ENCODE measurements around the gene PIGP.

The PIGP gene

DNA sequence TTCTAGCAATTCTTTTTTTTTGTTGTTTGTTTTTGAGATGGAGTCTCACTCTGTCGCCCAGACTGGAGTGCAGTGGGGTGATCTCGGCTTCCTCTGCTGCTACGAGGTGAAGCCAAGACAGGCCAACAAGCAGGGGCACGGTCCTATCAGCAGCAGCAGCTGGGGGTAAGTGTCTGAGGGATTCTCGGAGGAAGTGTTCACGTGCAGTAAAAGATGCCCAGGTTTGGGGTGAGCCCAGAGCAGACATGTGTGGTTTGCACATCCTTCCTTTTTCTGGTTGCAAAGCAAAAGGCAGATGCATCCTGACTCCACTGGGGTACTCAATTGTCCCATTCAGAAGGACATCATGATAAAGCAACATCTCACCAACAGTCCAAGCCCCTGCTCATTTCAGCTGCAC, 27.7 kb downstream of the PIGP start:
- H3K4me3 ChIP-seq (ENCODE audit: low read depth, low read length) = no peak overlapping the region
- in situ Hi-C loops (cut with HindIII; ENCODE audit: low sequenced_read_pairs) = no loop called here
- TF ChIP-seq, protein P1, sequence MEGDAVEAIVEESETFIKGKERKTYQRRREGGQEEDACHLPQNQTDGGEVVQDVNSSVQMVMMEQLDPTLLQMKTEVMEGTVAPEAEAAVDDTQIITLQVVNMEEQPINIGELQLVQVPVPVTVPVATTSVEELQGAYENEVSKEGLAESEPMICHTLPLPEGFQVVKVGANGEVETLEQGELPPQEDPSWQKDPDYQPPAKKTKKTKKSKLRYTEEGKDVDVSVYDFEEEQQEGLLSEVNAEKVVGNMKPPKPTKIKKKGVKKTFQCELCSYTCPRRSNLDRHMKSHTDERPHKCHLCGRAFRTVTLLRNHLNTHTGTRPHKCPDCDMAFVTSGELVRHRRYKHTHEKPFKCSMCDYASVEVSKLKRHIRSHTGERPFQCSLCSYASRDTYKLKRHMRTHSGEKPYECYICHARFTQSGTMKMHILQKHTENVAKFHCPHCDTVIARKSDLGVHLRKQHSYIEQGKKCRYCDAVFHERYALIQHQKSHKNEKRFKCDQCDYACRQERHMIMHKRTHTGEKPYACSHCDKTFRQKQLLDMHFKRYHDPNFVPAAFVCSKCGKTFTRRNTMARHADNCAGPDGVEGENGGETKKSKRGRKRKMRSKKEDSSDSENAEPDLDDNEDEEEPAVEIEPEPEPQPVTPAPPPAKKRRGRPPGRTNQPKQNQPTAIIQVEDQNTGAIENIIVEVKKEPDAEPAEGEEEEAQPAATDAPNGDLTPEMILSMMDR (IDR thresholded peaks at IDR 0.05; ENCODE audit: low read depth, low read length) = no peak
- DNase-seq (ENCODE audit: low read depth, low spot score) = no peak

GRCh38 chr21:37044643-37045042, 28.2 kb downstream of the PIGP start:
- DNase-seq (ENCODE audit: low read depth, low spot score) = no peak
- in situ Hi-C loops (cut with HindIII; ENCODE audit: low sequenced_read_pairs) = no loop called here
- H3K4me3 ChIP-seq (ENCODE audit: low read depth, low read length) = no peak overlapping the region
- TF ChIP-seq, protein P1 (IDR thresholded peaks at IDR 0.05; ENCODE audit: low read depth, low read length) = no peak

DNA sequence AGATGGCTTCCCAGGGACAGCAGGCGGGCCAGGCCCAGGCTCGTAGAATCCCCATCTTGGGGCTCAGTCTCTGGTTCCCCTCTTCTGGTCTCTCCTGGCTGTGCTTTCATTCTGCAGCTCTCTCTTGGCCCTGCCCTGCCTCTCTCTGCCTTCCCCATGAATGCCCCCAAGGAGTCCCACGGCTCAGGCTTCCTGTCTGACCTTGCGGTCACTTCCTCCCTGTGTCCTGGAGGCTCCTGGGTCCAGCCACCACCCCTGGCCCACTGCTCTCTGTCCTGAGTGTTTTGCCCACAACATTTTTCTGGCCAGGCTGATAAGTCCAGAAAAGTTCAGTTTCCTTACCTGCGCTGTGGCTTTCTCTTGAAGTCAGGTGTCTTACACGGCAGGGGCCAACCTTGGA, 29.1 kb downstream of the PIGP start:
- TF ChIP-seq, protein P1 (IDR thresholded peaks at IDR 0.05; ENCODE audit: low read depth, low read length) = no peak
- H3K4me3 ChIP-seq (ENCODE audit: low read depth, low read length) = no peak overlapping the region
- in situ Hi-C loops (cut with HindIII; ENCODE audit: low sequenced_read_pairs) = no loop called here
- no peak for DNase-seq (ENCODE audit: low read depth, low spot score)

- in situ Hi-C loops (cut with HindIII; ENCODE audit: low sequenced_read_pairs) = no loop called here
- no peak overlapping the region for H3K4me3 ChIP-seq (ENCODE audit: low read depth, low read length)
- TF ChIP-seq, protein P1 (IDR thresholded peaks at IDR 0.05; ENCODE audit: low read depth, low read length) = no peak
- DNase-seq (ENCODE audit: low read depth, low spot score) = no peak
Observed at GRCh38 chr21:37041706-37042271, 31.1 kb downstream of the PIGP start.

DNA sequence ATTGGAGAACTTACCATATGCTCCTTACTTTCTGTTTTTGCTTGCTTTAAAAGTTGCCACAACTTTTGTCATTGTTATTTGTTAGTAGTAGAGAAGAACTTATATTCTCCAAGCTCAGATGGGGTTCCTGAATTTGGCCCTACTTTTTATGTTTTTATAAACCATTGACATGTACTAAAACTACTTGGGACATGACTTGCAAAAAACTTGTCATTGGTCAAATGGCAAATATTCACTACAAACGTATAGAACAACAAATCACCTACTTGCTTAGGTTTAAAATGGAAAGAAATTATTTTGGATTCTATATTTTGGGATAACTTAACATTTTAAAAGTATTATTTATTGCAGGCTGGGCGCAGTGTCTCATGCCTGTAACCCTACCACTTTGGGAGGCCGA, 32.7 kb downstream of the PIGP start:
- TF ChIP-seq, protein P1 (IDR thresholded peaks at IDR 0.05; ENCODE audit: low read depth, low read length) = no peak
- in situ Hi-C loops (cut with HindIII; ENCODE audit: low sequenced_read_pairs) = no loop called here
- H3K4me3 ChIP-seq (ENCODE audit: low read depth, low read length) = no peak overlapping the region
- DNase-seq (ENCODE audit: low read depth, low spot score) = no peak

GRCh38 chr21:37039411-37040075, 33.3 kb downstream of the PIGP start:
- in situ Hi-C loops (cut with HindIII; ENCODE audit: low sequenced_read_pairs) = no loop called here

More at GRCh38 chr21:37039411-37040075, 33.3 kb downstream of the PIGP start:
- no peak overlapping the region for H3K4me3 ChIP-seq (ENCODE audit: low read depth, low read length)
- DNase-seq (ENCODE audit: low read depth, low spot score) = no peak
- TF ChIP-seq, protein P1 (IDR thresholded peaks at IDR 0.05; ENCODE audit: low read depth, low read length) = no peak

Data from astrocyte of the spinal cord (primary cell).